ENCODE results near the gene GRID1. TPM values are rescaled to one million over a fixed set of nuclear protein-coding genes. Genes with fewer than 3 reads are reported as not detected.

Gene GRID1
- total RNA-seq, 1 experiment from 2014 or later, result 5.6 TPM

DNA sequence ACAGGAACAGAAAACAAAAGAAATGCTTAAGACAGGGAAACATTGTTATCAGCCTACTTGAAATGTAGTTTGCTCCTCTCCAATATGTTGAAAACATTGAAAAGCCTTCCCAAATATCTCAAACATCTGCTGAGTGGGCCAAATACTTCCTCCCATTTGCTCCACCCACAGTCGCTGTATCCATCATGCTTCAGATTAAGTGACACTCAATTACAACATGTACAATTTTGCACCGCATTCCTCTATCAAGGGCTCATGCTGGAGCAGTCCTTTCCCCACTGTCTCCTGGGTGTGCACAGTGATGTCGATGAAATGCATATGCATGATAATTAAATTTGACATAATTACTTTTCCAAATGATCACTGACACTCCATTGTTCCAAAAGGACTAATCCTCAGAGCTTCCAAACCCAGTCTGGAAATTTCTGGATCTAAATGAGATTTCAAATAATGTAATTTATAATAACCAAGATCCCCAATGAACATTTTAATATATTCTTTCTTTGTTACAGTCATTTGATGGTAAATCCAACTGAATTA is 604.6 kb downstream of the GRID1 start (continued):
- TF ChIP-seq JUND (IDR thresholded peaks at IDR 0.05), result no peak
- TF ChIP-seq TCF7L2 (IDR thresholded peaks at IDR 0.05; ENCODE audit: borderline replicate concordance, extremely low read depth, insufficient read depth, insufficient read length), result no peak
- TF ChIP-seq POLR2A (IDR thresholded peaks at IDR 0.05; ENCODE audit: borderline replicate concordance, extremely low read depth, insufficient read depth, insufficient read length), result no peak

DNA sequence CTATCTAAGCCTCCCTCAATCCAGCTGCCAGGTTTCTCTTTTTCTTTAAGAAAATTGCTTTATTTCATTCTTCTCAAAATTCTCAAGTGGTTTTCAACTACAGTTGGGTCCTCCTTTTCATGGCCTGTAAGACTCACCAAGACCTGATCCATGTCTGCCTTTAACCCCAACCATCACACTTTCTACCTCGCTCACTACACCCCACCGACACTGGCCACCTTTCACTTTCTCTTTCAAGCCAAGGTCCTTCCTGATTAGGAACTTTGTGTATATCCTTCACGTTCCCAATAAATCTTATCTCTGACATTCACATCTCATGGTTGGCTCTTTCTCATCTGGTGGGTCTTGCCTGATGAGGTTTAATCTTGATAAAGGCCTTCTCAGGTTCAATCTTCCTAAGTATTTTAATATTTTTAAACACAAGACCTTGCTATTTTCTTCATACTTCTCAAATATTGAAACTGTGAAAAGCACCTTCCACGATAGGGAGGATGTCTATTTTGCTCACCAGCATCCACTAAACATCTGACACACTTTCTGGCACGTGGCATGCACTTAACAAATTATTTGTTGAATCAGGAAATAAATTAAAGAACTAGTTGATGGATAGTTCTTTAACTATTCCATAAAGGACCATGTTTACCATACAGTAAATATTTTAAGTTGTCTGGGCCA is 624.8 kb downstream of the GRID1 start:
- RAD21 ChIA-PET (ENCODE audit: low non-redundant PET in 1 of 2, low total read pairs in 2 of 2, uncharacterized antibody in 2 of 2, unreplicated experiment in 2 of 2), result no interaction called here
- POLR2A ChIA-PET, result no interaction called here
- DNase-seq (ENCODE audit: low read depth, low spot score), result no peak
- H3K9ac ChIP-seq (ENCODE audit: low read length), result no peak overlapping the region
- no peak overlapping the region for H3K4me3 ChIP-seq (replicated peaks in 1 of 2; ENCODE audit: low read depth in 1 of 2, low read length in 2 of 2)
- no peak overlapping the region for H3K27ac ChIP-seq (ENCODE audit: low read depth, low read length)
- no peak overlapping the region for H3K4me2 ChIP-seq (ENCODE audit: low read length)
- no peaks in the 10 kb centered on the region for H4K20me1 ChIP-seq (ENCODE audit: insufficient read depth)
- CTCF ChIA-PET, result no interaction called here
- ATAC-seq, result no peak
- TF ChIP-seq, protein P1, sequence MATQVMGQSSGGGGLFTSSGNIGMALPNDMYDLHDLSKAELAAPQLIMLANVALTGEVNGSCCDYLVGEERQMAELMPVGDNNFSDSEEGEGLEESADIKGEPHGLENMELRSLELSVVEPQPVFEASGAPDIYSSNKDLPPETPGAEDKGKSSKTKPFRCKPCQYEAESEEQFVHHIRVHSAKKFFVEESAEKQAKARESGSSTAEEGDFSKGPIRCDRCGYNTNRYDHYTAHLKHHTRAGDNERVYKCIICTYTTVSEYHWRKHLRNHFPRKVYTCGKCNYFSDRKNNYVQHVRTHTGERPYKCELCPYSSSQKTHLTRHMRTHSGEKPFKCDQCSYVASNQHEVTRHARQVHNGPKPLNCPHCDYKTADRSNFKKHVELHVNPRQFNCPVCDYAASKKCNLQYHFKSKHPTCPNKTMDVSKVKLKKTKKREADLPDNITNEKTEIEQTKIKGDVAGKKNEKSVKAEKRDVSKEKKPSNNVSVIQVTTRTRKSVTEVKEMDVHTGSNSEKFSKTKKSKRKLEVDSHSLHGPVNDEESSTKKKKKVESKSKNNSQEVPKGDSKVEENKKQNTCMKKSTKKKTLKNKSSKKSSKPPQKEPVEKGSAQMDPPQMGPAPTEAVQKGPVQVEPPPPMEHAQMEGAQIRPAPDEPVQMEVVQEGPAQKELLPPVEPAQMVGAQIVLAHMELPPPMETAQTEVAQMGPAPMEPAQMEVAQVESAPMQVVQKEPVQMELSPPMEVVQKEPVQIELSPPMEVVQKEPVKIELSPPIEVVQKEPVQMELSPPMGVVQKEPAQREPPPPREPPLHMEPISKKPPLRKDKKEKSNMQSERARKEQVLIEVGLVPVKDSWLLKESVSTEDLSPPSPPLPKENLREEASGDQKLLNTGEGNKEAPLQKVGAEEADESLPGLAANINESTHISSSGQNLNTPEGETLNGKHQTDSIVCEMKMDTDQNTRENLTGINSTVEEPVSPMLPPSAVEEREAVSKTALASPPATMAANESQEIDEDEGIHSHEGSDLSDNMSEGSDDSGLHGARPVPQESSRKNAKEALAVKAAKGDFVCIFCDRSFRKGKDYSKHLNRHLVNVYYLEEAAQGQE (IDR thresholded peaks at IDR 0.05; ENCODE audit: low read depth), result no peak
- TF ChIP-seq EGR1 (IDR thresholded peaks at IDR 0.05; ENCODE audit: low read depth) (no peak), SIN3A (IDR thresholded peaks at IDR 0.05; ENCODE audit: low read depth) (no peak), ELF1 (IDR thresholded peaks at IDR 0.05; ENCODE audit: borderline replicate concordance, low read depth) (no peak), FOSL1 (IDR thresholded peaks at IDR 0.05; ENCODE audit: low read depth) (no peak), ZNF274 (IDR thresholded peaks at IDR 0.05; ENCODE audit: low read depth, low read length) (no peak), SRF (IDR thresholded peaks at IDR 0.05; ENCODE audit: low read depth) (no peak), YY1 (IDR thresholded peaks at IDR 0.05; ENCODE audit: extremely low read depth, insufficient replicate concordance, low read depth, low read length) (no peak), POLR2AphosphoS5 (IDR thresholded peaks at IDR 0.05; ENCODE audit: low read depth, low read length) (no peak), TCF7L2 (IDR thresholded peaks at IDR 0.05; ENCODE audit: borderline replicate concordance, extremely low read depth, insufficient read depth, insufficient read length) (no peak)
- TF ChIP-seq, protein P2, sequence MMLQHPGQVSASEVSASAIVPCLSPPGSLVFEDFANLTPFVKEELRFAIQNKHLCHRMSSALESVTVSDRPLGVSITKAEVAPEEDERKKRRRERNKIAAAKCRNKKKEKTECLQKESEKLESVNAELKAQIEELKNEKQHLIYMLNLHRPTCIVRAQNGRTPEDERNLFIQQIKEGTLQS (IDR thresholded peaks at IDR 0.05), result no peak
- no peaks in the 10 kb centered on the region for H3K36me3 ChIP-seq (ENCODE audit: control insufficient read depth in 1 of 2, insufficient read depth in 2 of 2, low read length in 2 of 2)
- H3K79me2 ChIP-seq (ENCODE audit: insufficient read depth, low read length), result no peaks in the 10 kb centered on the region
- no TSS peak for BruUV-seq (replicated peaks)
- H3K27me3 ChIP-seq (ENCODE audit: insufficient read depth, low read length), result peaks cover 2% of the 10 kb centered on the region; the same call in 1 of the 2 replicates
- intact Hi-C loops (cut with micrococcal nuclease), result no loop called here
- no peaks in the 10 kb centered on the region for H3K9me3 ChIP-seq (ENCODE audit: control insufficient read depth in 1 of 2, insufficient read depth in 1 of 2, low read depth in 1 of 2, low read length in 2 of 2)
- H2AFZ ChIP-seq (ENCODE audit: low read depth, low read length, poor library complexity, severe bottlenecking), result no peak overlapping the region
- H3K9me2 ChIP-seq (ENCODE audit: insufficient read depth), result no peaks in the 10 kb centered on the region
- H3K4me1 ChIP-seq (ENCODE audit: control insufficient read depth in 1 of 2, insufficient read depth in 2 of 2, low read length in 2 of 2), result no peaks in the 10 kb centered on the region

Measured in HCT116 (cell line).